ENCODE measurements around the gene NMT1.

The NMT1 gene

DNA sequence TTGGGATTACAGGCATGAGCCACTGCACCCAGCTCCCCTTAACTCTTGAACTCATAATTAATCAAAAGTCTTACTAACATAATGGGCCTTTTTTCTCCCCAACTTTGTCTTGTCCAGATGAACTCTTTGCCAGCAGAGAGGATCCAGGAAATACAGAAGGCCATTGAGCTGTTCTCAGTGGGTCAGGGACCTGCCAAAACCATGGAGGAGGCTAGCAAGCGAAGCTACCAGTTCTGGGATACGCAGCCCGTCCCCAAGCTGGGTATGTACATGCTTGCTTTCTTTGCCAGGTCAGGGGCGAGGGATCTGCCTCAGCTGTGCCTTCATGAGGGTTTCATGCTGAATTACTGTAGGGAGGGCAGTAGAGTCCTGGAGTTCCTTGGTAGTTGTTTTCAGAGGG, 25.3 kb downstream of the NMT1 start:
- no peak for DNase-seq

DNA sequence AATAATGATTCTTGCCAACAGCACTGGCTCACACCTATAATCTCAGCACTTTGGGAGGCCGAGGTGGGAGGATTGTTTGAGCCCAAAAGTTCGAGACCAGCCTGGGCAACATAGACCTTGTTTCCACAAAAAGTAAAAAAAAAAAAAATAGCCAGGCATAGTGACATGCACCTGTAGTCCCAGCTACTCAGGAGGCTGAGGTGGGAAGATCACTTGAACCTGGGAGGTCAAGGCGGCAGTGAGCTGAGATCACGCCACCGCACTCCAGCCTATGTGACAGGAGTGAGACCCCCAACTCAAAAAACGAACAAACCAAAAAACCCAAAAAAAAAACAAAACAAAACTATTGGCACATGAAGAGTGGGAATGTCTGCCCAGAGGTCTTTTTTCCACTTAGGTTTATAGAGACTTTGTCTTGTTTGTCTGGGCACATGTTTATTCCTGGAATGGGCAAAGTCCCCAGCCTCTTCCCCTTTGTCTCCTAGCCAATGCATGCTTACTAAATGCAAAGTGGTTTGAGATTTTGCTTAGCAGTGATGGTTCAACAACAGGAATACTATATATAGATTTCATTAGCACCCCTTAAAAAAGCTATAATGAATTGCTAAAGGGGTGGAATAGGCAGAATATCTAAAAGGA, 25.9 kb downstream of the NMT1 start:
- DNase-seq, result no peak

DNA sequence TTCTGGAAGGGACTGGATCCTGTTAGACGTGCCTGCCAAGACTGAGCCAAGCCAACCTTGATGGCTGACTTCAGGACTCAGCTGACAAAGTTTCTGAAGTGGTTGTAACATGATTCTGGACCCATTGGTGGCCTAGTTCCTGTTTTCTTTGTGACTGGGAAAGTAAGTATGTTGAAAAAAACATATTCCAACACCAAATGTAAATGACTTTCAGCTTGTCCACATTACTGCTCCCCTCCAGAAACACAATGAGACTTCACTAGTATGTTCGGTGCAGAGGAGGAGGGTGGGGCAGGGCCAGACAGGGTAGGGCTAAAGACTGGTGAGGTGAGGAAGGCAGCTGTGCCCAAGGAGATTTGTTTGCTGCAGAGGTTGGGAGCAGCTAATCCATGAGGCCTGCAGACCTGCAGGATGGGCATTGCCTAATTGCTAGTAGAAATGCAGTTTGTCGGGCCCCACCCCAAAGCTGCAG, 26.4 kb downstream of the NMT1 start:
- no peak for DNase-seq

DNA sequence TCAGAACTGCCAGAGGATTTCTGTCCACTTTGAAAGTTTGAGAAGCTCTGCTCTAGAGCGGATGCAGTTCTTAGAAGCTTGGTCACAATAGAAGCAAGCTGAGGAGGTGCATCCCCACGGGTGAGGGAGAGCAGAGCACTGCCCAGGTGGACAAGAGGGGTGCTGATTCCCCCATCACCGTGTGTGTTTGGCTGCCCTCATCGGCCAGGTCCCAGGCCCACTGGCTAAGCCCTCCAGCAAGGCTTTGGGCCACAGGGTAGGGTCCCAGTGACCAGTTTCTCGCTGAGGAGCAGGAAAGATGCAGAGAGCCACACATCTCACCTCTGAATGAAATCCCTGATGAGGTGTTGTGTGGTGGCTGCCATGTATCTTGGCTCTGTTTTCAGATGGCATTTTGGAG, 26.9 kb downstream of the NMT1 start:
- no peak for DNase-seq

DNA sequence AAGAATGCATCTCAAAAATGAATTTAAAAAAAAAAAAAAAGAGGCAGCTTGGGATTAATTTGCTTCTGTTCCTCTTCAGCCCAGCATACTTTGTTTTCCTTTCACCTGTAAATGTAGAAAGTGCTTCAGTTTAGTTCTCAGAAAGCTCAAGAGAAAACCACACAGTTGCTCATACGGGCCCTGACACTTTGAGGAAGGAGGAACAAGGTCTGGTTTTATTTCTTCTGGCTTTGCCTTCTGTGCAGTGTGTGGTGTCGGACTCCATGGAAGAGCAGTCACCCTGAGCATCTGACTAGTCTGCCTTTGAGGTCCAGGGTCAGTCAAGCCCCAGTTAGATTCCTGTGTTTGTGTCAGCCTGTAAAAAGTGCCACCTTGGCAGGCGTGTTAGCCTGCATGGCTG, 27.6 kb downstream of the NMT1 start:
- DNase-seq, result no peak

DNA sequence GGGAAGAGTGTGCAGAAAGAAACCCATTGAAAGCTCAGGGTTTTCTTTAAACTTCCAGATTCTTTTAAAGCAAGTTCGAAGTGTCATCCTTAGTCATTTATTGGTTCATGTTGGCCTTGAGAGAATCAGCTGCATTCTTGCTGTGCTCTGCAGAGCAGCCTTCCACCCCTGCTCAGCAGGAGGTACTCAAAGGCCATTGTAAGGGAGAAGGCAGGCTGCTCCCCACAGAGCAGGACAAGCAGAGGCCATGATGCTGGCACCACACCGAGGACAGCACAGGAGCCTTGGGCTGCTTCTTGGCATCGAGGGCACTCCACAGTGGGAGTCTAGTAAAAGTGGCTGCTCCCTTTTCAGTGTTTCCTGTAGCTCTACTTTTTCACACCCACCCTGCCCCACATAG, 29.6 kb downstream of the NMT1 start:
- DNase-seq, result no peak

DNA sequence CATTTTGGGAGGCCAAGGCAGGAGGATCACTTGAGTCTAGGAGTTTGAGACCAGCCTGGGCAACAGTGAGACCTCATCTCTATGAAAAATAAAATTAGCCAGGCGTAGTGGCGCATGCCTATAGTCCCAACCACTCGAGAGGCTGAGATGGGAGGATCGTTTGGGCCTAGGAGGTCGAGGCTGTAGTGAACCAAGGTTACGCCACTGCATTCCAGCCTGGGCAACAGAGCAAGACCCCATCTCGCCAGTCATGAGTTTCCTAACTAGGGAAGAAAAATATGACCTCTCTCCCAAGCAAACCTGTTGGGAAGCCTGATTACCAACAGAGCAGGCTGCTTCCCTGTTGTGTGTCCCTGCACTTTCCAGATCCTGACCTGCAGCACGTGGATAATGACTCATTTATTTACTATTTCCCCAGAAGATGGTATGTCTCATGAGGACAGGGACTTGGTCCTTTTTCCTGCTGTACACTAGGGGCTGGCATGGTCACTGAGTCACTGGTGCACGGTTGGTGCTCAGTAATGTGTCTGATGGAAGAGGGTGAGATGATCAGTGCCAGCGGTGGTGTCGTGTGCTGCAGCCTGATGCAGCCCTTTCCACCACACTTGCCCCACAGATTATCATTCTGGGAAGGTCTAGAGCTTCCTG, 30.8 kb downstream of the NMT1 start:
- DNase-seq, result no peak

DNA sequence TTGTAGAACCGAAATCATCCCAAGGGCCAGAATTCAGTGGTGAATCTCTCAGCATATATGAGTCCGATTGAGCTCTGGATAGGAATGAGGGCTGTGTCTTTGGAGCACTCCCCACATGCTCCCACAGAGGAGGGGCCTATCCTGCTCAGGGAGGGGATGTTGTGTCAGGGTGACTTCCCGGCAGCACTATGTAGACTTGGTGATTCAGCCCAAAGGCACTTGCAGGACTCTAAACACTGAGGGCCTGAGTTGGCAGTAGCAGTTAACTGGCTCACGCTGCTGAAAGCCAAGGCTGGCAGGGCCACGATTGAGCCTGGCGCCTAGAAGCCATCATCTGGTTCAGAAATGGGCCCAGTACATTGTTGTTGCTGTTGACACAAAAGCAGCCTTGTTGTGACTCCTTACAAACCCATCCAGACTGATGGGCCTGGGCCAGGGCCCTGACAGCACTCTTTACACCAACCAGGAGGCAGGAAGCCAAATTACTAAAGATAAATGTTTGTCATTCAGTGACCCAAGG, 31.9 kb downstream of the NMT1 start:
- no peak for DNase-seq

DNA sequence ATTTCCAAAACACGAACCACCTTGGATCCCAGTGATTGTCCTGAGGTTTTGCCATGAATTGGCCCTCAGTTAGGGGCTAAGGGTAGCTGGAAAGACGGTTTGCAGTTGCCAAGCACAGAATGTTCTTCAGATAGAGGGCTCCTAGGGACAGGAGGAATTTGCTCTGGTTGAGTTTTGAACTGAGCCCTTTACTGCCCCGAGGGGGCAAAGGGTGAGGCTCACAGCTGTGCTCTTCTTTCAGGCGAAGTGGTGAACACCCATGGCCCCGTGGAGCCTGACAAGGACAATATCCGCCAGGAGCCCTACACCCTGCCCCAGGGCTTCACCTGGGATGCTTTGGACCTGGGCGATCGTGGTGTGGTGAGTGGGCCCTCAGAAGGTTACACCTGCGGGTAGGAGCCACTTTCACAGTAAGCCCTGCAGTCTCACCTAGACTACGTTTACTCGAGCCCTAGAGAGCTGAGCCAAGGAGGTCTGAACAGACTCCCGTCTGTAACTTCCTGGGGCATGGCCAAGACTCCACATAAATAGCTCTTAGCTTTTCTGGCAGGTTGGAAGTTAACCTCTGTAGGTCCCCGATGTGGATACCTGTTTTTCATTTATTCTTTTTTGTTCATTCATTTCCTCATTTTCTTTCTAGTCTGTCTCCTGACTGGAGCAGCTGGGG, 32.5 kb downstream of the NMT1 start:
- DNase-seq, result no peak

DNA sequence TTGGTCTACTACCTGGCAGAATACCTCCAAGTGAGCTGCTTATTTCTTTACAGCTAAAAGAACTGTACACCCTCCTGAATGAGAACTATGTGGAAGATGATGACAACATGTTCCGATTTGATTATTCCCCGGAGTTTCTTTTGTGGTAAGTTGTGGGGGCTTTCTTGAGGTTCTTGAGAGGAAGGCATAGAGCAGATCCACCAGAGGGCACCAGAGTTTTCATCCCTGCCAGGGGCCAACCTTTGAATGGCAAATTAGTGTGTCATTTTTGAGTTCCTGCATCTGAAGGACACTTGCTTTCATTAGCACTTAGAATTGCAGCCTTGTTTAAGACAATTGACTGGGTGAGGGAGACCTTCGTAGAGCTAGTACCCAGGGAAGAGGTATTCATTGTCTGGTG, 35.0 kb downstream of the NMT1 start:
- no peak for DNase-seq

DNA sequence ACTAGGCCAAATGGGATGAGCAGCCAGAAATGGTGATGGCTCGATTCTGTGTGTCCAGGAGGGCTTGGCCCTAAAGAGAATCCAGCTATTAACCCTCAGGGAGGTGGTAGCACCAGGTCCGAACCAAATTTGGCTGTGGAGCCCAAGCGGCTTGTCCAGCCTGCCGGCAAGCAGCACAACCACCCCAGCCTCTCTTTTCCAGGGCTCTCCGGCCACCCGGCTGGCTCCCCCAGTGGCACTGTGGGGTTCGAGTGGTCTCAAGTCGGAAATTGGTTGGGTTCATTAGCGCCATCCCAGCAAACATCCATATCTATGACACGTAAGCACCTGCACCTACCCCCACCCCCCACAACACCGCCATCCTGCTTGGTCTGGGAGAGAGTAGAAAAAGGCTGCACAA, 35.8 kb downstream of the NMT1 start:
- DNase-seq, result no peak

DNA sequence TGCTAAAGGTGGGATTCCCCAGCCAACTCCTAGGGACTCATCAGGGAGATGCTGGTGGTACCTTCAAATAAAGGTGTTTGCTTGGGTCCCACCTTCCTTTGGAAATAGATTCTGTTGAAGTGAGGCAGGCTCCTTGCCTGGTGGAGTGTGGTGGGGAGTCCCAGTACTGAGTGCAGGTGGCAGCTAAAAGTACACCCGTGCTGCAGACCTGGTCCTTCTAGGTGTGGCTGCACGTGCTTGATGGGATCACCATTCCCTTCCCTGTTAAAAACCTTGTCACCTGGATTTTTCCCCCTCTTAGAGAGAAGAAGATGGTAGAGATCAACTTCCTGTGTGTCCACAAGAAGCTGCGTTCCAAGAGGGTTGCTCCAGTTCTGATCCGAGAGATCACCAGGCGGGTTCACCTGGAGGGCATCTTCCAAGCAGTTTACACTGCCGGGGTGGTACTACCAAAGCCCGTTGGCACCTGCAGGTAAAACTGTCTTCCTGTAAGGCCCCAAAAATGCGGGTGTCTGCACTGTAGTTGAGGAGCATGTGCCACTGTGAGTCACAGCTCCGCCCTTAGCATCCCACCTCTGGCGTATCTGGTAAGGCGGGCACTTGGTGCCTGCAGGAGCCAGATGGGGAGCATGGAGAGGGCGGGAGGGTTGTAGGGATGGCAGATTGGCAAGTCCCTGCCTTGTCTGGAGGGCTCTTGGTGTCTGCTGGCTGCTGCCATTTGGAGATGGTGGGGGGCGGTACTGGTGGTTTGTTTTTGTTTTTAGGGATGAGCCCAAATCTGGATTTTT, 37.2 kb downstream of the NMT1 start:
- no peak for DNase-seq

DNA sequence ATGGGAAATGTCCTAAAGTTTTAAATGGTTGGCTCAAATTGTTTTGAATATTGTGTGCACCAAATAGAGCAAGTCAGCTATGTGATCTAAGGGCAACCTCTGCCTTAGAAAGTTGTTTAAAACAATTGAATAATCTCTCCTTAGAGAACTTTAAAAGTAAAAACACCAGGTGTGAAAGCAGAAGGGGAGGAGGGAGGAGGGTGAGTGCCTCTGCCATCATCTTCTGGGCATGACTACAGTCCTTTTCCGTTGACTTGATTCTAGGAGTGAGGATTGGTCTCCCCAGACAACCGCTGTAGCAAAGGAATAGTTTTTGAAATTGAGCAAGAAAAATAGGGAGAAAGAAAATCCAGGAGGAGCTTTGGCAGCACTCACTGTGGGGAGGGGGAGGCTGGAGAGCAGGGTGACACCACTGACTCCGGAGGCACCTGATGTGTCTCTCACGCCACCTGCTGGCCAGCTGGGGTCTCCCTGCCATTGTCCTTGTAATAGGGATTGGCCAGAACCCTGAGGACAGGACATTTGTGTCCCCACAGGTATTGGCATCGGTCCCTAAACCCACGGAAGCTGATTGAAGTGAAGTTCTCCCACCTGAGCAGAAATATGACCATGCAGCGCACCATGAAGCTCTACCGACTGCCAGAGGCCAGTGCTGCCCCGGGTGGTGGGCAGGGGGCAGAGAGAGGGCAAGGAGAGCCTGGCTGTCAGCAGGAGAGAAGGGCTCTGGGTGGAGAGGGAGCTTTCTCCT, 37.9 kb downstream of the NMT1 start:
- DNase-seq, result peak; percentile 56

DNA sequence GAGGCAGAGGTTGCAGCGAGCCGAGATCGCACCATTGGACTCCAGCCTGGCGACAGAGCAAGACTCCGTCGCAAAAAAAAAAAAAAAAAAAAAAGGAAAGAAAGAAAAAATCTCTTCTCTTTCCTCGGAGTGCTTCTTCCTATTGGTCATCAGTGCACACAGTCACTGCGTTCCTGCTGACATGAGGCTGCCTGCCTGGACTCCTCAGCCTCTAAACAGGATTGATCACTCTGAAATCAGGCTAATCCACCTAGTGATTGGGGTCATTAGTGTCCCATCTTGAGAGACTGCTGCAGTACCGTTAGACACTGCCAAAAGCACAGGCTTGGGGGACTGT, 40.4 kb downstream of the NMT1 start:
- no peak for DNase-seq

DNA sequence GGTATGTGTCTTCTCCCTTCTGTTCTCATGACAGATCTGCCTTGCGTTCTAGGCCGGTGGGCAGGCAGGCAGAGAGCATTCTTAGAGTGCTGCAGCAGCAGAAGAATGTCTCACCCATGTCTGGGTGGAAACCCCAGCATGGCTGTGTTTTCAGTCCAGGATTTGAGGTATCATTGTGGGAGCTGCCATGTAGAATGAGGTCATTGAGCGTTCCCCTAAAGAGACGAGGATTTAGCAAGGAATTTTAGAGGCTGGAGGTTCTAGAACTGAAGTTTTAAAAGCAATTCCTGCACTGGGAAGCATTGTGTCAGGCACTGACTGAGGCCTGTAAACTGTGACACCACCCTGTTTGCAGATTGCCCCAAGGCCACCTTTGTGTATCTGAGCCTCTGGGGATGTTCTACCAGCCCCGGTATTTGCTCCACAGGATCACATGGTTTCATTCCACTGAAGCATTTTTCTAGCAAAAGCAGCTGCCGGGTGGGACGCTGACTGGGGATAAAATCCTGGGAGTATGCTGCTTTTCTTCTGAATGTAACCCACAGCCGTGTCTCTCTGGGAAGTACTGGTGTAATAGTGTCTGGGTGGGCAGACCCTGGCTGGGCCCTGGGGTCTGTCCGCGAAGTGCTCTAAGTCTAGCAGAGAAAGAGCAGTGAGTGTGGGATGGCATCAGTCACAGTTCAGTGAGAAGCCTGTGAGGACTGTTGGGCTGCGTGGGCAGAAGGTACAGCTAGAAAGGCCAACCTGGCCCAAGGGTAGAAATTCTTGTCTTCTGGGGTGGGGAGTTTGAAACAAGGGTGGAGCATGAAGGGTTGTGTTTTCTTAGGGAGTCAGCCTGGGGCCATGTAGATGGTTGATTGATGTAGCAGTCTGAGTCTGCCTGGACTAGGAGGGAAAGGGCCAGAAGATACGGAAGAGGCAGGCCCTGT, 41.0 kb downstream of the NMT1 start:
- DNase-seq, result no peak

DNA sequence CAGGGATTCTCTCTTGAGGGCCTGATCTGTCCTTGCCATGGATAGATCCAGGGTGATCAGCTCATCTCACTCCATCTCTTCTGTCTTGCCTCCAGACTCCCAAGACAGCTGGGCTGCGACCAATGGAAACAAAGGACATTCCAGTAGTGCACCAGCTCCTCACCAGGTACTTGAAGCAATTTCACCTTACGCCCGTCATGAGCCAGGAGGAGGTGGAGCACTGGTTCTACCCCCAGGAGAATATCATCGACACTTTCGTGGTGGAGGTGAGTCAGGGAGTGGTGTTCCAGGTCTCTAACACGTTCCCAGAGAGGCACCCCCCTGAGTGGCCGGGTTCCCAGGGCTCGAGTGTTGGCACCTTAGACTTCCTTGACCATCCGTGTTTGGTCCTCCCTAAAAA, 41.7 kb downstream of the NMT1 start:
- DNase-seq, result no peak

DNA sequence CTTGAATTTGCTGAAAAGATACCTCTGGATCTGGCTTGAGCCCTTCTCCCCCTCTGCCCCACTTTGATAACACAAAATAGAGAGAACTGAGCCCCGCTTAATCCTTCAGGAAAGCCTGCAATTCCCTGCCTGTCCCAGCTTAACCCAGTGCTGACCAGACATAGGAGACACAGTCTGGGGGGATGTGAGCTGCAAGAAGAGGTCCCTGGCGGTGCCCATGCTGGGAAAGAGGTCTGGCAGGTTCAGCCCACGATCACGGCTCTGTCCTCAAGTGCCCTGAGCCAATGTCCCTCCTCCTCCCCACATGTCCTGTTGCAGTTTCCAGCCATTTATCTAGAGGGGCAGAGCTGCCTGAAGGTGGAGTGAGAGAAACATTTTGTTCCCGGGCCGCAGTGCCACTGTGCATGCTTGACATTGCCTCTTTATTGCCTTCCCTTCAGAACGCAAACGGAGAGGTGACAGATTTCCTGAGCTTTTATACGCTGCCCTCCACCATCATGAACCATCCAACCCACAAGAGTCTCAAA, 42.2 kb downstream of the NMT1 start:
- DNase-seq, result no peak

DNA sequence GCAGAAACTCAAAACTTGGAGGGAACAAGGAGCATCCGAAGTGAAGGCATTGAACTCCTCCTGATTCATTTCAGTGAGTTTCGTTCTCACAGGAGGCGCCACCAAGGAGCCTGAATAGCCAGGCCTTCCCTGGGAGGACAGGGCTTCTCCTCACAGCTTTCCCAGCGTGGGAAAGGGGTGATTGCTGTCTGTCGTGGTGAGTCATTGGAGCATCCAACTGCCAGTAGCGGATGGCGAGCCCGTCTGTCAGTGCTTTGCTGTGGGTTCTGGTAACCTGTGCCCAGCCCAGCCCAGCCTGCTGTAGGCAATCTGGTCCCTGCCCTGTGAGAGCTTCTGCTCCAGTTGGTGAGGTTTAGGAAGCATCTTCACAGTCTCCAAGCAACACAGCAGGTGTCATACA, 42.9 kb downstream of the NMT1 start:
- no peak for DNase-seq

DNA sequence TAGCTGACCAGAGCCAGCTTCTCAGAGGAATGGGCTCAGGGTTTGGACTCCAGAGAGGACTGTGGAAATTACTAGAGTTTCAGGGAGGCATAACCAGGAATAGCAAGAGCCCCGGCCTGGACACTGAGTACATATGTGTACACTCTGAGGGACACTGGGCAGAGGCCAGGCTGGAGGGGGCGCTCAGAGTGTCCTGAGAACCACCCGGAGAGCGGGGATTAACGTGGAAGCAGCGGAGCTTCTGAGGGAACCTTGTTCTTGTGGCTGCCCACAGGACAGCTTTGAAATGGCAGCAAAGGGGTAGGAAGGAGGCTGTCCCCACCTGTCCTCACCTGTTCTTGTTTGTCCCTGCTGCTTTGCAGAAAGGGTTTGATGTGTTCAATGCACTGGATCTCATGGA, 43.4 kb downstream of the NMT1 start:
- no peak for DNase-seq

DNA sequence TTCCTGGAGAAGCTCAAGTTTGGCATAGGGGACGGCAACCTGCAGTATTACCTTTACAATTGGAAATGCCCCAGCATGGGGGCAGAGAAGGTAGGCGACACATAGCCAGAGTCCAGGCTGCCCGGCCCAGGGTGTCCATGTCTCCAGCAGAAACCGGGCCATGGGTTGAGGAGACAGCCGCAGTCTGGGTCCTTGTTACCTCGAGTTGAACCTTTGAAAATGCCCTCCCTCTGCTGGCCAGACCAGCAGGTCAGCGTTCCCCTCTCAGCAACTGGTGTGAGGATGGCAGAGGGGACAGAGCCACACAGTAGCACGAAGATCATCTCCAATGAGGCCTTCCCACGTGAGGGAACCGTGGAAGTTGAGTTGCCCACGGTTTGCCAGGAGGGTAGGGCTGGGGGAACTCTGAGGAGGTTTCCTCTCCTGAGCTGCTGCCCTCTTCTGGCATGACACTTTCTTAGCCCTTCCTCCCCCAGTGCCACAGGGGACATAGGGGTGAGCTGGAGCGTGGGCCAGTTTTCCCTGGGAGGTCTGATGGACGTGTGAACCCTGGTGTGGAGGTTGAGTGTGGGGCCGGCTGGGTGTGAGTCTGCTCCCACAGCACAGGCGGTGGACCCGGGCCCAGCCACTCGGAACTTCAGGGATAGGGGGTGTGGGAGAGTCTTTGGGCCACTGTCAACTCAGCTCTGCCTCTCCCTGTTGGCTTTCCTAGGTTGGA, 43.9 kb downstream of the NMT1 start:
- no peak for DNase-seq

DNA sequence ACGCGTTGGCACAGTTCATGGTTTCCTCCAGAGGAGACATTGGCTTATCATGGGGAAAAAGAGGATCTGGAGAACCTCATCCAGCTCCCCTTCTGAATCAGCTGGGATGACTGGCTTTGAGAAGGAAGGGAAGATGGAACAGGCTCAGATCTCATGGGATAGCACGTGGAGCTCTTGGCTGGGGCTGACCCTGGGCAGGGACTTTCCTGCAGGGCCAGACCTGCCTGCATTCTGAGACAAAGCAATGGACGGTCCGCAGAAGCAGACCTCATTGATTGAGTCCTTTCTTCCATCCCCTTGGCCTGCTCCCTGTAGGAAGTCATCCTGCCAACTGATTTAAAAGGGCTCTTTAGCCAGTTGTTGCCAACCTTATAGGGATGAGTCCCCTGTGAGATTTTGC, 45.0 kb downstream of the NMT1 start:
- DNase-seq, result no peak
